HL-60 (cell line): ENCODE data around the gene DPP6.

Experiments used
- CTCF ChIP-seq: IDR thresholded peaks from one replicate; pipeline ENCODE4 v1.5.1; 2011; ENCODE audit warnings: low read length, control low read depth, inconsistent platforms; ENCODE audit not compliant: insufficient read depth
- GABPA ChIP-seq: IDR thresholded peaks from 2 replicates; pipeline ENCODE4 v1.6.1; 2012; ENCODE audit warnings: low read depth
- POLR2AphosphoS5 ChIP-seq: IDR thresholded peaks from 2 replicates; pipeline ENCODE4 v1.6.1; 2012; ENCODE audit warnings: low read depth
- REST ChIP-seq: IDR thresholded peaks from 2 replicates; pipeline ENCODE4 v1.6.1; 2012; ENCODE audit warnings: low read depth; ENCODE audit not compliant: insufficient replicate concordance

- TF ChIP-seq CTCF (no peak), REST (no peak), GABPA (no peak), POLR2AphosphoS5 (no peak)
These were observed 399.6 kb downstream of the DPP6 start for GRCh38 chr7:154451480-154452457.
